NT2/D1 (cell line): ENCODE measurements around the gene CPT1A.

Experiments
- DNase-seq: peaks from one replicate; pipeline ENCODE4 v3.0.0-alpha.2; 2011; ENCODE audit warnings: low read depth, low spot score
- H3K27me3 ChIP-seq: 2 replicates; pipeline ENCODE4 v1.6.0; 2011; ENCODE audit warnings: mild to moderate bottlenecking; ENCODE audit not compliant: insufficient read length, insufficient read depth
- H3K36me3 ChIP-seq: 2 replicates; pipeline ENCODE4 v1.6.1; 2011; ENCODE audit warnings: mild to moderate bottlenecking, low read length, mixed read lengths; ENCODE audit not compliant: insufficient read depth, insufficient read length
- H3K4me1 ChIP-seq: 2 replicates; pipeline ENCODE4 v1.5.1; 2011; ENCODE audit not compliant: insufficient read depth, insufficient read length
- H3K4me3 ChIP-seq: 2 replicates; pipeline ENCODE4 v1.5.1; 2011; ENCODE audit warnings: low read depth; ENCODE audit not compliant: insufficient read length
- H3K9ac ChIP-seq: 2 replicates; pipeline ENCODE4 v1.6.0; 2011; ENCODE audit warnings: low read depth; ENCODE audit not compliant: insufficient read length
- H3K9me3 ChIP-seq: 2 replicates; pipeline ENCODE4 v1.5.1; 2011; ENCODE audit warnings: mild to moderate bottlenecking, low read length; ENCODE audit not compliant: insufficient read depth
- SUZ12 ChIP-seq: IDR thresholded peaks from 2 replicates; pipeline ENCODE4 v1.6.1; 2011; ENCODE audit not compliant: insufficient read length, insufficient read depth; ENCODE audit errors: extremely low read depth
- YY1 ChIP-seq: IDR thresholded peaks from 2 replicates; pipeline ENCODE4 v1.6.1; 2011; ENCODE audit not compliant: insufficient read length, insufficient read depth
- ZNF274 ChIP-seq: IDR thresholded peaks from 2 replicates; pipeline ENCODE4 v1.6.1; 2011; ENCODE audit warnings: mild to moderate bottlenecking, low read depth, low read length

CPT1A gene

GRCh38 chr11:68828155-68828931, 13.4 kb downstream of the CPT1A start:
- no peaks in the 10 kb centered on the region for H3K27me3 ChIP-seq
- peak overlapping the region; percentile 10 for H3K9ac ChIP-seq
- no peaks in the 10 kb centered on the region for H3K36me3 ChIP-seq
- peaks cover 7% of the 10 kb centered on the region for H3K4me1 ChIP-seq
- TF ChIP-seq YY1: no peak
- no peak for TF ChIP-seq SUZ12
- no peak for TF ChIP-seq ZNF274
- no peaks in the 10 kb centered on the region for H3K9me3 ChIP-seq
- H3K4me3 ChIP-seq: no peak overlapping the region
- no peak for DNase-seq

GRCh38 chr11:68827733-68828132, 14.0 kb downstream of the CPT1A start:
- peaks cover 7% of the 10 kb centered on the region for H3K4me1 ChIP-seq
- DNase-seq: no peak
- H3K4me3 ChIP-seq: no peak overlapping the region

GRCh38 chr11:68826726-68827125, 15.0 kb downstream of the CPT1A start:
- no peaks in the 10 kb centered on the region for H3K36me3 ChIP-seq
- no peaks in the 10 kb centered on the region for H3K27me3 ChIP-seq
- no peak overlapping the region for H3K9ac ChIP-seq
- TF ChIP-seq ZNF274 (no peak), YY1 (no peak), SUZ12 (no peak)
- H3K4me1 ChIP-seq: peaks cover 7% of the 10 kb centered on the region
- DNase-seq: no peak
- H3K9me3 ChIP-seq: no peaks in the 10 kb centered on the region
- H3K4me3 ChIP-seq: no peak overlapping the region

More at GRCh38 chr11:68827733-68828132, 14.0 kb downstream of the CPT1A start:
- no peak for TF ChIP-seq YY1
- TF ChIP-seq ZNF274: no peak
- TF ChIP-seq SUZ12: no peak
- peak overlapping the region; percentile 10 for H3K9ac ChIP-seq
- no peaks in the 10 kb centered on the region for H3K27me3 ChIP-seq
- H3K9me3 ChIP-seq: no peaks in the 10 kb centered on the region
- H3K36me3 ChIP-seq: no peaks in the 10 kb centered on the region

GRCh38 chr11:68825571-68825970, 16.1 kb downstream of the CPT1A start:
- peaks cover 7% of the 10 kb centered on the region for H3K4me1 ChIP-seq
- TF ChIP-seq ZNF274 (no peak), YY1 (no peak)
- no peak overlapping the region for H3K9ac ChIP-seq
- DNase-seq: no peak
- H3K27me3 ChIP-seq: no peaks in the 10 kb centered on the region
- no peak overlapping the region for H3K4me3 ChIP-seq
- H3K36me3 ChIP-seq: no peaks in the 10 kb centered on the region
- H3K9me3 ChIP-seq: no peaks in the 10 kb centered on the region

- Histone ChIP-seq H3K9me3 (no peaks in the 10 kb centered on the region), H3K4me3 (no peak overlapping the region), H3K9ac (no peak overlapping the region), H3K27me3 (no peaks in the 10 kb centered on the region), H3K36me3 (no peaks in the 10 kb centered on the region), H3K4me1 (no peaks in the 10 kb centered on the region)
- no peak for DNase-seq
- TF ChIP-seq YY1 (no peak), SUZ12 (no peak), ZNF274 (no peak)
Measured at GRCh38 chr11:68822546-68822945, 19.2 kb downstream of the CPT1A start.

- TF ChIP-seq SUZ12 (no peak), YY1 (no peak), ZNF274 (no peak)
- Histone ChIP-seq H3K4me1 (peaks cover 1% of the 10 kb centered on the region), H3K9me3 (no peaks in the 10 kb centered on the region), H3K9ac (no peak overlapping the region), H3K27me3 (no peaks in the 10 kb centered on the region), H3K4me3 (no peak overlapping the region), H3K36me3 (no peaks in the 10 kb centered on the region)
- DNase-seq: no peak
Measured at GRCh38 chr11:68821670-68822069, 20.0 kb downstream of the CPT1A start.

GRCh38 chr11:68819362-68819761, 22.4 kb downstream of the CPT1A start:
- DNase-seq: no peak
- TF ChIP-seq ZNF274: no peak
- TF ChIP-seq SUZ12: no peak
- no peak for TF ChIP-seq YY1
- no peaks in the 10 kb centered on the region for H3K36me3 ChIP-seq
- H3K9ac ChIP-seq: no peak overlapping the region
- no peaks in the 10 kb centered on the region for H3K27me3 ChIP-seq
- H3K4me1 ChIP-seq: peaks cover 4% of the 10 kb centered on the region
- H3K9me3 ChIP-seq: no peaks in the 10 kb centered on the region
- H3K4me3 ChIP-seq: no peak overlapping the region
